Endothelial cell of umbilical vein (primary cell): ENCODE measurements around the gene GNPAT. TPM values are rescaled to one million over a fixed set of nuclear protein-coding genes. Genes with fewer than 3 reads are reported as not detected.

Source experiments
- BruUV-seq: library from RNA; stranded (reverse); fragments of 400-500 nt; replicated peaks from 2 replicates; lab custom pipeline; 2021; lab: Mats Ljungman, UMichigan
- CTCF ChIA-PET: fragments of 300-600, 350-600 bp; sonication (Branson Sonifier 250); formaldehyde crosslinking; loops from one replicate; lab custom pipeline; 2021; ENCODE audit warnings: antibody characterized with exemption, inconsistent platforms; lab: Charles Lee
- POLR2A ChIA-PET: fragments of 300-600, 350-600 bp; sonication (Branson Sonifier 250); formaldehyde crosslinking; loops from one replicate; lab custom pipeline; 2021; ENCODE audit warnings: antibody characterized with exemption, inconsistent platforms; lab: Charles Lee
- DNase-seq: peaks from one replicate; pipeline ENCODE4 v3.0.0-alpha.2; 2011; ENCODE audit warnings: low read depth, low spot score
- FAIRE-seq: peaks from 2 replicates; lab custom pipeline; 2011; peaks lifted over from hg19 to GRCh38; lab: Jason Lieb, UNC
- H2AFZ ChIP-seq: 2 replicates; pipeline ENCODE4 v1.6.0; 2012; ENCODE audit warnings: low read depth, low read length, control low read depth, inconsistent platforms
- H3K27ac ChIP-seq: 2 replicates; pipeline ENCODE4 v1.5.1; 2011; ENCODE audit warnings: low read depth, mild to moderate bottlenecking, control low read depth, low read length, moderate library complexity; ENCODE audit not compliant: insufficient read depth
- H3K27me3 ChIP-seq, 2 experiments: 2 replicates each; pipeline versions ENCODE4 v1.6.0 to v1.6.1; 2011; ENCODE audit warnings: low read length in 2 of 2, mixed read lengths in 1 of 2; ENCODE audit not compliant: control insufficient read depth in 2 of 2, insufficient read depth in 2 of 2
- H3K36me3 ChIP-seq, 2 experiments: 2 replicates in 1 of 2; 3 replicates in 1 of 2; pipeline ENCODE4 v1.5.1; 2011; ENCODE audit warnings: low read length in 2 of 2, mild to moderate bottlenecking in 1 of 2, moderate library complexity in 1 of 2; ENCODE audit not compliant: control insufficient read depth in 2 of 2, insufficient read depth in 2 of 2; ENCODE audit errors: extremely low read depth in 1 of 2
- H3K4me1 ChIP-seq: 3 replicates; pipeline ENCODE4 v1.5.1; 2011; ENCODE audit warnings: mild to moderate bottlenecking, low read length; ENCODE audit not compliant: control insufficient read depth, insufficient read depth; ENCODE audit errors: extremely low read depth
- H3K4me2 ChIP-seq: 2 replicates; pipeline ENCODE4 v1.6.1; 2011; ENCODE audit warnings: low read length, control low read depth, mixed read lengths; ENCODE audit not compliant: insufficient read depth
- H3K4me3 ChIP-seq, 3 experiments: fragments of 200-600 bp in 1 of 3; sonication (generic), shearing (Covaris generic) in 1 of 3; replicated peaks in 1 of 3; 2 replicates each; pipeline ENCODE4 v1.5.1; 2011 to 2016; ENCODE audit warnings: control low read depth in 3 of 3, low read length in 3 of 3, mild to moderate bottlenecking in 2 of 3, inconsistent platforms in 1 of 3, low read depth in 1 of 3, moderate library complexity in 1 of 3; ENCODE audit not compliant: insufficient read depth in 1 of 3
- H3K79me2 ChIP-seq: 2 replicates; pipeline ENCODE4 v1.6.0; 2012; ENCODE audit warnings: low read length, inconsistent platforms; ENCODE audit not compliant: control insufficient read depth, insufficient read depth
- H3K9ac ChIP-seq: replicated peaks from 2 replicates; pipeline ENCODE3; 2011; ENCODE audit warnings: low read length, control low read depth; ENCODE audit not compliant: insufficient read depth; ENCODE audit errors: extremely low read depth
- H3K9me1 ChIP-seq: replicated peaks from 3 replicates; pipeline ENCODE4 v1.6.0; 2011; ENCODE audit warnings: mild to moderate bottlenecking, low read length; ENCODE audit not compliant: control insufficient read depth, insufficient read depth; ENCODE audit errors: extremely low read depth
- H3K9me3 ChIP-seq: replicated peaks from 2 replicates; pipeline ENCODE4 v1.5.1; 2012; ENCODE audit warnings: low read length, inconsistent platforms; ENCODE audit not compliant: control insufficient read depth, insufficient read depth
- H4K20me1 ChIP-seq: replicated peaks from 2 replicates; pipeline ENCODE3; 2011; ENCODE audit warnings: mild to moderate bottlenecking, low read length; ENCODE audit not compliant: control insufficient read depth, insufficient read depth; ENCODE audit errors: extremely low read depth
- EZH2 ChIP-seq: IDR thresholded peaks from 2 replicates; pipeline ENCODE4 v1.6.1; 2012; ENCODE audit warnings: borderline replicate concordance, low read depth, mild to moderate bottlenecking, moderate library complexity, low read length, inconsistent platforms; ENCODE audit not compliant: severe bottlenecking
- FOS ChIP-seq: IDR thresholded peaks from 2 replicates; pipeline ENCODE4 v1.6.1; 2011; ENCODE audit warnings: mild to moderate bottlenecking, low read length, moderate library complexity, borderline replicate concordance; ENCODE audit not compliant: insufficient read depth
- GATA2 ChIP-seq: IDR thresholded peaks from 2 replicates; pipeline ENCODE4 v1.7.0; 2011; ENCODE audit warnings: low read depth, mild to moderate bottlenecking, moderate library complexity, mixed read lengths, low read length; ENCODE audit not compliant: insufficient read length, insufficient read depth
- JUN ChIP-seq: IDR thresholded peaks from 2 replicates; pipeline ENCODE4 v1.6.1; 2011; ENCODE audit warnings: borderline replicate concordance, low read depth; ENCODE audit not compliant: insufficient read length, insufficient read depth
- MYC ChIP-seq: IDR thresholded peaks from one replicate; pipeline ENCODE4 v1.6.1; 2011; ENCODE audit warnings: mild to moderate bottlenecking, low read depth, low read length
- POLR2A ChIP-seq: IDR thresholded peaks from 2 replicates; pipeline ENCODE4 v1.6.1; 2012; ENCODE audit warnings: low read depth, mild to moderate bottlenecking, control low read depth, low read length
- POLR2AphosphoS5 ChIP-seq: IDR thresholded peaks from 2 replicates; pipeline ENCODE4 v1.6.1; 2012; ENCODE audit warnings: low read depth, mild to moderate bottlenecking, control low read depth, low read length, moderate library complexity; ENCODE audit not compliant: insufficient read depth
- dilution Hi-C: fragments of 300-500 bp; cut with MboI; formaldehyde crosslinking; loops from one replicate; pipeline ENCODE4 v1.15.0; 2019; ENCODE audit warnings: low sequenced_read_pairs; ENCODE audit not compliant: extremely low pct_ligation_motif_present
- intact Hi-C: fragments of 100-400 bp; cut with micrococcal nuclease; formaldehyde crosslinking; loops from one replicate; pipeline ENCODE4 v1.10.0; 2022
- polyA plus RNA-seq, 4 experiments: library from polyadenylated mRNA; depleted of rRNA in 3 of 4; stranded (reverse) in 3 of 4; unstranded in 1 of 4; fragments of >200 nt; gene quantifications; 2 replicates each; pipeline versions ENCODE4 v1.2.1 to v1.2.3, GENCODE V29; 2011 to 2012; ENCODE audit warnings: missing spikeins in 1 of 4
- total RNA-seq: library from RNA; stranded (reverse); gene quantifications from 2 replicates; pipeline ENCODE4 v1.2.3, GENCODE V29; 2021
- TF ChIP-seq, protein P1 (sequence below), 2 donors: IDR thresholded peaks; 1 replicate in 1 of 2; 2 replicates in 1 of 2; pipeline ENCODE4 v1.5.1; 2011; ENCODE audit warnings: low read length in 2 of 2, mild to moderate bottlenecking in 2 of 2, moderate library complexity in 2 of 2, control low read depth in 1 of 2, inconsistent platforms in 1 of 2, low read depth in 1 of 2; ENCODE audit not compliant: insufficient read depth in 1 of 2; ENCODE audit errors: extremely low read depth in 1 of 2
- TF ChIP-seq, protein P2 (sequence below): IDR thresholded peaks from 2 replicates; pipeline ENCODE4 v1.6.1; 2011; ENCODE audit not compliant: insufficient read depth, insufficient read length

GNPAT gene
- total and polyA plus RNA-seq, 2 donors (not counting 3 experiments of a cell fraction or from before 2014, with no cell fraction given), result 18.9 to 51.4 TPM

DNA sequence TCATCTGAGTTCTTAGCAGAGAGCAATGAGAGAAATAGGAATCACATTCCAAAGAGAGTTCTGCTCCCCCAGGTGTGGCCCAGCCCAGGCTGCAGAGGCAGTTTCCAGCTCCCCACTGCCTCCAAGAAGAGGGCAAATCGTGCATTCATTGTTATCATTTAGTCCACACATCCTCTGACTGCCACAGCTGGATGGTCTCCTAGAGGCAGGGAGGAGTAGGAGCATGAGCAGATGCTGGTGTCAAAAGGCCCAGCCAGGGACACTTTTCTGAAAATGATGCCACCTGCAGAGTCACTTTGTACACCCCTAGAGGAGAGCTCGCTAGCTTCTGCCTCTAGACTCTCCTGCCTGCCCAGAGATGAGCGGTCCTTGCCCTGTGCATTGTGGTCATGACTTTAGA is 33.6 kb upstream of the GNPAT start:
- ChIA-PET POLR2A (no interaction called here), CTCF (interaction anchor here (1.3 to 2.3 kb wide), 7 partner anchors 8 to 411 kb away, joined by 3 to 7 read pairs (median 4); no protein-coding TSS in a partner anchor)
- Histone ChIP-seq H3K4me1 (peaks cover 2% of the 10 kb centered on the region), H3K36me3 (no peaks in the 10 kb centered on the region), H4K20me1 (no peaks in the 10 kb centered on the region), H3K27me3 (no peaks in the 10 kb centered on the region), H3K4me3 (no peak overlapping the region), H3K27ac (no peak overlapping the region), H3K9me1 (no peaks in the 10 kb centered on the region), H3K79me2 (no peaks in the 10 kb centered on the region), H3K4me2 (no peak overlapping the region), H2AFZ (no peak overlapping the region), H3K9me3 (no peaks in the 10 kb centered on the region), H3K9ac (no peak overlapping the region)
- dilution Hi-C loops (no loop called here), intact Hi-C loops (no loop called here)
- no peak for FAIRE-seq
- TF ChIP-seq, protein P1, sequence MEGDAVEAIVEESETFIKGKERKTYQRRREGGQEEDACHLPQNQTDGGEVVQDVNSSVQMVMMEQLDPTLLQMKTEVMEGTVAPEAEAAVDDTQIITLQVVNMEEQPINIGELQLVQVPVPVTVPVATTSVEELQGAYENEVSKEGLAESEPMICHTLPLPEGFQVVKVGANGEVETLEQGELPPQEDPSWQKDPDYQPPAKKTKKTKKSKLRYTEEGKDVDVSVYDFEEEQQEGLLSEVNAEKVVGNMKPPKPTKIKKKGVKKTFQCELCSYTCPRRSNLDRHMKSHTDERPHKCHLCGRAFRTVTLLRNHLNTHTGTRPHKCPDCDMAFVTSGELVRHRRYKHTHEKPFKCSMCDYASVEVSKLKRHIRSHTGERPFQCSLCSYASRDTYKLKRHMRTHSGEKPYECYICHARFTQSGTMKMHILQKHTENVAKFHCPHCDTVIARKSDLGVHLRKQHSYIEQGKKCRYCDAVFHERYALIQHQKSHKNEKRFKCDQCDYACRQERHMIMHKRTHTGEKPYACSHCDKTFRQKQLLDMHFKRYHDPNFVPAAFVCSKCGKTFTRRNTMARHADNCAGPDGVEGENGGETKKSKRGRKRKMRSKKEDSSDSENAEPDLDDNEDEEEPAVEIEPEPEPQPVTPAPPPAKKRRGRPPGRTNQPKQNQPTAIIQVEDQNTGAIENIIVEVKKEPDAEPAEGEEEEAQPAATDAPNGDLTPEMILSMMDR (IDR thresholded peaks at IDR 0.05; ENCODE audit: extremely low read depth in 1 of 2, insufficient read depth in 1 of 2, low read depth in 1 of 2, low read length in 2 of 2), result no peak
- TF ChIP-seq GATA2 (no peak), JUN (no peak), FOS (no peak), EZH2 (no peak), MYC (no peak), POLR2A (no peak), POLR2AphosphoS5 (no peak)
- TF ChIP-seq, protein P2, sequence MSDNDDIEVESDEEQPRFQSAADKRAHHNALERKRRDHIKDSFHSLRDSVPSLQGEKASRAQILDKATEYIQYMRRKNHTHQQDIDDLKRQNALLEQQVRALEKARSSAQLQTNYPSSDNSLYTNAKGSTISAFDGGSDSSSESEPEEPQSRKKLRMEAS, result no peak
- BruUV-seq, result no TSS peak
- DNase-seq, result no peak
